Activated naive CD8-positive, alpha-beta T cell treated with anti-CD3 and anti-CD28 coated beads, Interleukin-2, amount 50 U/mL, for 16 hours (primary cell): ENCODE results near the gene CCL21.

ENCODE experiments used
- DNase-seq: peaks from one replicate; pipeline ENCODE4 v3.0.0-alpha.2; 2020; ENCODE audit warnings: low read depth, low spot score

The CCL21 gene

DNA sequence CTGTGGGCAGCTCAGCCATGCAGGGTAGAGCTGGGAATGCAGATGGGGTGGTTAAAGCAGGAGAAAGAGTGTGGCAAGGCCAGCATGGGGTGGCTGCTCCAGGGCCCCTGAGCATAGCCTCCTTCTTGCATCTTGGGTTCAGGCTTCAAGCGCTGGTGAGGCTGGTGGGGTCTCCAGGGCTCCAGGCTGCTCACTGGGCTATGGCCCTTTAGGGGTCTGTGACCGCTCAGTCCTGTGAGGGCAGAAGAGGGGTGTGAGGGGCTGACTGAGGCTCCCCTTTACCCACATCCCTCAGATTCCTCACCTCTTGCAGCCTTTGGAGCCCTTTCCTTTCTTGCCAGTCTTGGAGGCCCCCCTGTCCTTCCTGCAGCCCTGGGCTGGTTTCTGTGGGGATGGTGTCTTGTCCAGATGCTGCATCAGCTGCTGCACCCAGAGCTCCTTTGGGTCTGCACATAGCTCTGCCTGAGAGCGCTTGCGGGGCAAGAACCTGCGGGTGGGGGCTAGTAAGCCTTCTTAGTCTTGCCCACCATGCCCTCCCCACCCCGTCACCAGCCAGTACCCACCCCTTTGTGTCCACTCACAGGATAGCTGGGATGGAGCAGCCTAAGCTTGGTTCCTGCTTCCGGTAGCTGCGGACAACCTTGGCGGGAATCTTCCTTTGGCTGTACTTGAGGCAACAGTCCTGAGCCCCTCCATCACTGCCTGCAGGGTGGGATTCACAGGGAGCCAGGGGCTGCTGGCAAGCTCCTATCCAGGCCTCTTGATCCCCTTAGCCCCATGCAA, 549 bp downstream of the CCL21 start:
- DNase-seq, result no peak

GRCh38 chr9:34707130-34707529, 2.8 kb downstream of the CCL21 start:
- no peak for DNase-seq

DNA sequence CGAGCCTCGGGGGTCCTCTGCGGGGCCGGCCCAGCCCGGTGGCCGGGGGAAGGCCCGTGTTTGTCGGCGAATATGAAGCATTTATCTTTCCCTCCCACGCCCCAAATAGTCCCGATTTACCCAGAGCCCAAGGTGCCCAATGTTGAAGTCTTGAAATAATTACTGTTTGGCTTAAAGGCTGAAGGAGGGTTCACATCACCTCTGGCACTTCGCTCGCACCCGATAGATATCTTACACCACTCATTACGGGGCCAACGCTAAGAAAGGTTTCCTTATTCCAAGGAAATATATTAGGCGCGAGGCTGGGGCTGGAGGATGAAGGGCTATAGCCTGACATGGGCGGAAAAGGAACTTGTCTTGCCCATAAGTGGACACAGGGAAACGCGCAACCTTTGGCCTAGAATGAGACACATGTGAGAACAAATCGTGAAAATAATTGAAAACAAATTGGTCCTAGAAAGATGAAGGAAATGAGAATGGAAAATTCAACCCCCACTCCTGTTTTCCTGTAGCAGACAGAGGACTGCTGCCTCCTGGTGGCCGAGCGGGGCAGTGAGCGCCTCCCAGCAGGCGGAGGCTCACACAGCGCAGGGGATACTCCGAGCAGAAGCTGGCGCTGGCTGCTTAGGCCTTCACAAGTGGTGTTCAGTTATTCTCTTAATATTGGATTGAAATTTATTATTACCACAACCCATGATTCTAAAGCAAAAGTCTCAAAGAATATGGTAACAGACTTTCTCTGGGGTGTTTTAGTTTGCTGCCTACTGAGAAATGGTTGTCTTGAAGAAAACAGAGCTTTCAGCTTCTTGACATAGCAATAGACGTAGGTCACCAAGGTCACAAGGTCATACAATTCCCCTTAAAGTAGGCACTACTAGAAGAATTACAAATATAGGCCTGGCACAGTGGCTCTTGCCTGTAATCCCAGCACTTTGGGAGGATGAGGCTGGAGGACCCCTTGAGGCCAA, 7.9 kb downstream of the CCL21 start:
- peak; percentile 59 for DNase-seq

DNA sequence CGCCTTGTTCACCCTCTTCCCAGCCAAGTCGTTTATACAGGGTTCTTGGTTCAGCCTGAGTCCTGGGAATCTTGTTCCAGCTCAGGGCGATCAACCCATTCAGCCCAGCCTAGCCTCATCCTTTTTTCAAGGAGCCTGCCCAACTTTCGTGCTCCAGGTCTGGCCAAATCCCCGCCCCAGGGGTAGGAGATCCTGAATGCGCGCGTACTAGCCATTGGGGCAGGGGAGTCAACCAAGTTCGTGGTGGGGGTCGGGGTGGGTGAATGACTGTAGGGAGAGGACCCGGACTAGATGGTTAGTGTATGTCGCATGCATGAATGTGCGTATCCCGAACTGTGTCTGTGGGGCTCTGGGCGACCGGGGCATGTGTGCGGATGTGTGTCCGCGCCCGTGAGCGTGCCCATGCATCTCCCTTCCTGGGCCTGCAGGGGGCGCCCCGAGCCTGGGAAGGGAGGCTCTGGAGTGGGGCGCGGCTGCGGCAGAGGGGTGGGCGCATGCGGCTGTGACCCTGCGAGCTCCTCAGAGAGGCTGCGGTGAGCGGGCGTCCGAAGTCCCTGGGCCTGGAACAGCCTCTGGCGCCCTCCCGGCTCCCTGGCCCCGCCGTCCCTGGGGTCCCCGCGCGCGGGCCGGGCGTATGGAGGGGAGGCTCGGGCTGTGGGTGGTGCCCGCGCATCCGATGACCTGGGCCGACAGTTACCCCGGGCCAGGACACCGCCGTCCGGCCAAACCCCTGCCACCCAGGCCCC, 8.7 kb downstream of the CCL21 start:
- DNase-seq, result peak; percentile 68

- no peak for DNase-seq
Measured at GRCh38 chr9:34694811-34695210, 15.1 kb downstream of the CCL21 start.

DNA sequence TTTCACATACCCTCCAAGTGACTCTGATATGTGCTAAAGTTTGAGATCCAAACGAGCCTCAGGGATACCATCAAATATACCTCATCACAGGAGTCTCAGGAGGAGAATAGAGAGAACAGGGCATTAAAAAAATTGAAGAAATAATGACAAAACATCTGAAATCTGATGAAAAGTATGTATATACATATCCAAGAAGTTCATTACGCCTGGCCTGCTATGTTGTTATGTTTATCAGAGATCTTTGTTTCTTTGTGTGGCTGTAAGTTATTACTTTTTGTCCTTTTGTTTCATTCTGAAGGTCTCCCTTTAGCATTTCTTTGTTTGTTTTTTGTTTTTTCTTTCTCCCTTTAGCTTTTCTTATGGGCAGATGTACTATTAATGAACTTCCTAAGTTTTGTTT, 16.4 kb downstream of the CCL21 start:
- no peak for DNase-seq

DNA sequence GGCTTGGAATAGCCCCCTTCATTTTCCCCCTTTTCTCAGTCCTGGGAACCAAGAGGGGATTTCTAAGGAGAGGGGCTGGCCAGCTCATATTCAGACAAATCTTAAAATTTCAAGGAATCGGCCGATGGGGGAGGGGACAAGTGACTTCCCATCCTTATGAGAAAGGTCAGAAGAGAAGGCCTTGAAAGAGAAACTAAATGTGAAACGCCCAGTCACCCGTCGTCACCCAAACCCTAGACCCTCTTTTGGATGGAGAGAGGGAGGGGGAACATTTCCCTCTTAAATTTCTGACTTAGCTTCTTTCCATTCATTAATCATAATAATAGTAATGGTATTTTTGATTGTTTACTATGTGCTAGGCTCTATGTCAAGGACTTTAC, 18.0 kb downstream of the CCL21 start:
- no peak for DNase-seq

DNA sequence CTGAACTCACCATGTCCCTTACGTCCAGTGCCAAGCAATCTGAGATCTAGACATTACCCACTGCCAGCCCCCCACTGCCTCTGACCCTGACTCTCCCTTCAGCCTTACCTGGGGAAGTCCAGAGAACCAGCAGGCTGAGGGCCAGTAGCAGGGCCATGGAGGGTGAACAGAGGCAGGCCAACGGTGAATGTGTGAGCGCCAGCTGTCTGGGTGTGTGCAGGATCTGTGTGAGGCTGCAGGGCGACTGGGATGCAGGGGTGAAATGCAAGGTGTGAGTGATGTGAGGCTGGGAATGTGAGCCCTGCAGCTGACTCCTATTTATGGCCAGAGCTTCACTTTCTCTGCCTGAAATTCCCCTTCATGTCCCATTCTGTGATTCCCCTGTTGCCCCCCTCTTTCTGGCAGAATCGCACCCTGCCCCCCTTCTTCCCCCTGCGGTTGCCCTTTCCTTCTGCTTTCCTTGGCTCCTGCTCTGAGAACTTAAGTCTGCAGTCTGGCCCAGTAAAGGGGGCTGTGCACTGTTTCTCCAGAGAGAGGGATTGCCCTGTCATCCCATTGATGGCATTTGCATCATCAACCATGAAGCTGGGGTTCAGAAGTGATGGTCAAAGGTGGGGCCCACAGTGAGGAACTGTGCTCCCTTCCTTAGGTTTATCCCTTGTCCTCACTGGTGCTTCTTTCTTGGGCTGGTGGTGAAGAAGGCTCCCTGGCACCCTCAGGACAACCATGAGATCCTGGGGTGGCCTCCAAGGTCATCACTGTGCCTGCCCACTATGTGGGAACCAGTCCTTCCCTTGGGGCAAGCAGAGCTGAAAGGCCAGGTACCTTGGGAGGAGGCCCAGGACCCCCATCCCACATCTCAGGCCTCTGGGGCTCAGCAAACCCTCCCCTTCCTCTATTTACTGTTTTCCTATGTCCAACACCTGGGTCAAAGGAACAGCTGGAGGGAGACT, 18.7 kb downstream of the CCL21 start, which contains the start of gene CCL19:
CCL19 (minus strand) TSS at position 294 of the 953 bp plus-strand sequence; CDS start at position 157, 137 bp downstream.
- DNase-seq, result no peak

DNA sequence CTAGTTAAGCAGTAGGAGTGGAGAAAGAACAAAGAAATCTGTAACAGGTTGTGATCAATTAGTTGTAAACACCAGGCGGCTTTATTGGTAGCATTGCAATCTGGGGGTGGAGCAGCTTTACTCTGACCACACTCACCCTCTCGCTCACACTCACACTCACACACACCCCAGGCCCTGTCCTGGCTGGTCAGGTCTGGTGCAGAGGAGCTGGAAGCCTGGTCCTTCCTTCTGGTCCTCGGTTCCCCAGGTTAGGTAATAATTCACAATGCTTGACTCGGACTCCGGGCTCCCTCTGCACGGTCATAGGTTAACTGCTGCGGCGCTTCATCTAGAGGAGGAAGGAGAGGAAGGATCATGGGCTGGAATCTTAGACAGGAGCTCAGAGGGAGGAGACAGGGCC, 20.4 kb downstream of the CCL21 start:
- DNase-seq, result no peak

DNA sequence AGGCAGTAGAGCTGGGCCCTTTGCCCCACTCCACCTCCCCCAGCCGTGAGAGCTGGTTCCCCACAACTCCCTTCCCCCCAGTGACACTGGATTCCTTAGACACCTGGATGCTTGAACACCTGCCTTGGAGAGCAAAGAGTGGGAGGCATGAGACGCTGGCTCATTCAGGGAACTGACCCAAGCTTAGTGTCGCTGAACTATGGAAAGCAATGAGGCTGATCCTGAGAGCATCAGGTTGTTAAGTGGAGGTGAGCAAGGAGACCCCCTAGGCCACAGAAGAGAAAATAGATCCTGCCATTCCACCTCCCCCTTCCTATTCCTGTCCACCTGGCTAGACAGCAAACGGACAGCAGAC, 20.8 kb downstream of the CCL21 start:
- DNase-seq, result no peak

- no peak for DNase-seq
Measured at GRCh38 chr9:34688329-34689115, 21.4 kb downstream of the CCL21 start.

GRCh38 chr9:34687276-34688030, 22.5 kb downstream of the CCL21 start:
- no peak for DNase-seq

DNA sequence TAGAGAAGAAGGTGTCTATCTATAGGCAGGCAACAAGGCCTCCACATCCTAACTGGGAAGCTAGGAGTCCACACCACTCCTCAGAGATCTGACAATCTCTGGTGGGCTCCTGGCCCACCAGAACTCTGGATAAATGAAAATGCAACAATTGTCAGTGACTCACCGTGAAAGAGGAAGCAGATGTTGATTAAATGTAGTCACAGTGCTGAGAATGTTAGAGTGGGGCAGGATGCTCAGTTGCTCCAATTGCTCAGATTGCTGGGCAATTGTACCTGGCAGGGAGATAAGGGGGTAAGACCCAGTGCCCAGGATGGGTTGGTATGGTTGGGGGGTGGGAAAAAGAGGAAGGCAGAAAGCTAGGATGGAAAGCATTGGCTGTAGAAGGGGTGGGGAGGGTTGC, 23.2 kb downstream of the CCL21 start:
- no peak for DNase-seq

DNA sequence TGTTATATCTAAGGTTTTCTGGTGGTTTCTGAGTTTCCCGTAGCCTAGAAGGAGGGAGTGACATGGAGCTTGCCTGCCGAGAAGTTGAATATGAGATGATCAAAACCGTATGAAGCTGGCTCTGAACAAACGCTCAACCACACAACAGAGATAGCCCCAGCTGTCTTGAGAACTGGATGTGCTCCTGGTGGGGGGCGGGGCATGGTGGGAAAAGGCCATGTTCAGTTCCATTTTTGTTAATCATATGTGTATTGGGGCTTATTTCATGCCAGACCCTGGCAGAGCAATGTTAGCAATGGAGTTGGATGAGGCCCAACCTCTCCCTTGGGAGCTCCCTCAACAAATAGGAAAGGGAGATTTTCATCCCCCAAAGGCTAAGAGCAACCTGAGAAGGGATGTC, 23.7 kb downstream of the CCL21 start:
- DNase-seq, result no peak

GRCh38 chr9:34685591-34685990, 24.3 kb downstream of the CCL21 start:
- DNase-seq, result no peak

- no peak for DNase-seq
Measured at GRCh38 chr9:34684816-34685215, 25.1 kb downstream of the CCL21 start.

- DNase-seq, result no peak
Measured at GRCh38 chr9:34684145-34684544, 25.8 kb downstream of the CCL21 start.

DNA sequence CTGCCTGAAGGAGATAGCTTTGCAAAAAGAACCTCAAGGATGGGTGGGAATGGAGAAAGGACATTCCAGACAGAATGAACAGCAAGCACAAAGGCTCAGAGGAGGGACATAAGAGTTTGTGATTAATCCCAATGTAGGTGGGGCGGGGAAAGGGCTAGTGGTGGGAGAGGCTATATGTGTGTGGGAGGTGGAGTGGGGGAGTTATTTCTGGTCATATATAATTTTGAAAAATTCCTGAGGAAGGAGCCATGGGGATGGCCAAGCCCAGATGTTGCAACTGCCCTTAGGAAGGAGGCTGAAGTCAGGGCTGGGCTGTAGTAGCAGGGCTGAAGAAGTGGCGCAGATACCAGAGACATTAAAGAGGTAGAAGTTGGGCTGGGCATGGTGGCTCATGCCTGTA, 34.1 kb downstream of the CCL21 start:
- no peak for DNase-seq

- DNase-seq, result peak; percentile 32
Measured at GRCh38 chr9:34675048-34675714, 34.8 kb downstream of the CCL21 start.
